Thyroid gland (tissue), 4 donors: ENCODE data around the gene MSMO1.

ENCODE experiments used
- CTCF ChIP-seq, 6 experiments: fragments of 200-600 bp in 3 of 6; fragments of 450-650 bp in 3 of 6; sonication (generic) in 3 of 6; IDR thresholded peaks; one replicate each; pipeline ENCODE4 v1.5.1; 2016 to 2019; ENCODE audit warnings: antibody characterized with exemption in 6 of 6, mild to moderate bottlenecking in 2 of 6, inconsistent platforms in 1 of 6, moderate library complexity in 1 of 6
- POLR2A ChIP-seq, 2 donors: fragments of 450-650 bp; IDR thresholded peaks; one replicate each; pipeline ENCODE4 v1.6.1; 2017; ENCODE audit warnings: antibody characterized with exemption in 2 of 2, mild to moderate bottlenecking in 2 of 2, moderate library complexity in 1 of 2

GRCh38 chr4:165378398-165378744 lies 50.9 kb downstream of the MSMO1 start:
- TF ChIP-seq CTCF (IDR thresholded peaks at IDR 0.05): no peak
- TF ChIP-seq POLR2A (IDR thresholded peaks at IDR 0.05): no peak
